Loucy (cell line): ENCODE data around the gene MTF1.

Experiments
- H2AFZ ChIP-seq: fragments of 200-600 bp; sonication (generic); 2 replicates; pipeline ENCODE4 v1.6.0; 2016; ENCODE audit warnings: antibody characterized with exemption, mild to moderate bottlenecking, low read length, moderate library complexity
- H3F3A ChIP-seq: fragments of 200-600 bp; 2 replicates; pipeline ENCODE4 v1.6.0; 2016; ENCODE audit warnings: antibody characterized with exemption, low read depth, mild to moderate bottlenecking
- H3K27me3 ChIP-seq: fragments of 200-600 bp; sonication (generic); 2 replicates; pipeline ENCODE4 v1.6.1; 2014; ENCODE audit warnings: low read length, mild to moderate bottlenecking; ENCODE audit not compliant: insufficient read depth, poor library complexity, severe bottlenecking
- H3K36me3 ChIP-seq: fragments of 200-600 bp; sonication (generic); 2 replicates; pipeline ENCODE4 v1.6.1; 2016; ENCODE audit warnings: low read length; ENCODE audit not compliant: insufficient read depth
- H3K4me1 ChIP-seq: fragments of 200-600 bp; sonication (generic); 2 replicates; pipeline ENCODE4 v1.5.1; 2014; ENCODE audit warnings: low read length, mild to moderate bottlenecking; ENCODE audit not compliant: insufficient read depth, poor library complexity, severe bottlenecking
- H3K4me2 ChIP-seq: fragments of 200-600 bp; sonication (generic); 2 replicates; pipeline ENCODE4 v1.6.0; 2014; ENCODE audit warnings: antibody characterized with exemption, low read length, low read depth, mild to moderate bottlenecking; ENCODE audit not compliant: poor library complexity, severe bottlenecking
- H3K4me3 ChIP-seq: fragments of 200-600 bp; sonication (generic); 2 replicates; pipeline ENCODE4 v1.5.1; 2014; ENCODE audit warnings: low read length, mild to moderate bottlenecking, mixed read lengths; ENCODE audit not compliant: poor library complexity, severe bottlenecking
- H3K79me2 ChIP-seq: fragments of 200-600 bp; sonication (generic); 2 replicates; pipeline ENCODE4 v1.6.1; 2014; ENCODE audit warnings: low read length; ENCODE audit not compliant: insufficient read depth
- H3K9ac ChIP-seq: fragments of 200-600 bp; sonication (generic); 2 replicates; pipeline ENCODE4 v1.6.0; 2014; ENCODE audit warnings: mild to moderate bottlenecking, low read depth, low read length, moderate library complexity; ENCODE audit not compliant: poor library complexity, severe bottlenecking
- H3K9me2 ChIP-seq: fragments of 200-600 bp; sonication (generic); replicated peaks from 2 replicates; pipeline ENCODE4 v1.6.1; 2016; ENCODE audit warnings: low read depth, low read length, mixed read lengths
- H3K9me3 ChIP-seq: fragments of 200-600 bp; sonication (generic); 2 replicates; pipeline ENCODE4 v1.6.1; 2014; ENCODE audit warnings: mild to moderate bottlenecking, antibody characterized with exemption, low read length, low read depth; ENCODE audit not compliant: insufficient read depth
- H4K20me1 ChIP-seq: fragments of 200-600 bp; sonication (generic); 2 replicates; pipeline ENCODE4 v1.6.0; 2014; ENCODE audit warnings: antibody characterized with exemption, low read length, mild to moderate bottlenecking; ENCODE audit not compliant: insufficient read depth, poor library complexity, severe bottlenecking
- EZH2phosphoT487 ChIP-seq: fragments of 200-600 bp; IDR thresholded peaks from 2 replicates; pipeline ENCODE4 v1.6.1; 2018; ENCODE audit warnings: antibody characterized with exemption, mild to moderate bottlenecking, moderate library complexity, borderline replicate concordance
- TF ChIP-seq, protein P1 (sequence below): fragments of 200-600 bp; sonication (generic); conservative IDR thresholded peaks from 2 replicates; pipeline ENCODE4 v1.5.1; 2014; ENCODE audit warnings: mild to moderate bottlenecking, antibody characterized with exemption, low read length

Gene MTF1

DNA sequence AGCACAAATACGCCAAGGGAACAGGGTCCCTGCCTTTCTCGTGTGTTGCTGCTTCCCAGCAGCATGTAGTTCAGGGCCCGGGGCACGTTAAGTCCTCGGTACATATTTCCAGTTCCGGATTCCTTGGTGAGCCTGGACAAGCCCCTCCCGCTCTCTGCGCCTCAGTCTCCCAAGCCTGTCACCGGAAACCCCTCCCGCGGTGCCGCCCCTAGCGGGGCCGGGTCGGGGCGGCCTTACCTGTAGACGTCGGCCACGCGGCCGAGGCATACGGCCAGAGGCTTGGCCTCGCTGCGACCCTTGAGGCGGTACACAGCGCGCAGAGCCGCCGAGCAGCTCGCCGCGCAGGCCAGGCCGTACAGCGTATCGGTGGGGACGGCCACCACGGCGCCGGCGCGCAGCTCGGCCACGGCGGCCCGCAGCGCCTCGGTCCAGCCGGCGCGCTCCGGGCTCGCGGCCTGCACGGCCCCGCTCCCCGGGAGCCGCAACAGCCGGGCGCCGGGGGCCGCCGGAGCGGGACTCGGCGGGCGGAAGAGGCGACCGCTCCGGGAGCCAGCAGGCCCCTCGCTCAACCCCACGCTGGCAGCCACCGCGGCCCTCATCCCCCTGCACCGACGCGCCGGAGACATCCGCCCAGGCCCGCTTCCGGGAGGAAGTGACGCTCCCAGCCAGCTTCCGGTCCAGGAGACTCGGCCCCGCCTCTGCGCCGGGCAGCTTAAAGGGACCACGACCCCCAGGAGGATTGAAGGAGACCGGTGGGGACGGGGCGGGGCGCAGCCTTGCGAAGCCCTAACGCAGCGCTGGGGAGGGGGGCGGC, 51.6 kb downstream of the MTF1 start, which contains the start of the genes C1orf122 and YRDC:
C1orf122 (plus strand) TSS at position 236 of the 814 bp plus-strand sequence. CDS start 615 bp downstream, outside the sequence.
YRDC (minus strand) TSS at position 654 of the 814 bp plus-strand sequence; CDS start at position 626, 28 bp downstream.
- Histone ChIP-seq H3K9ac (peak within 1 kb of the TSS; percentile 90), H3F3A (no peaks in the 10 kb centered on the region)

GRCh38 chr1:37807220-37807554, 52.2 kb downstream of the MTF1 start:
- peaks cover 43% of the 10 kb centered on the region for H3K79me2 ChIP-seq
- TF ChIP-seq, protein P1, sequence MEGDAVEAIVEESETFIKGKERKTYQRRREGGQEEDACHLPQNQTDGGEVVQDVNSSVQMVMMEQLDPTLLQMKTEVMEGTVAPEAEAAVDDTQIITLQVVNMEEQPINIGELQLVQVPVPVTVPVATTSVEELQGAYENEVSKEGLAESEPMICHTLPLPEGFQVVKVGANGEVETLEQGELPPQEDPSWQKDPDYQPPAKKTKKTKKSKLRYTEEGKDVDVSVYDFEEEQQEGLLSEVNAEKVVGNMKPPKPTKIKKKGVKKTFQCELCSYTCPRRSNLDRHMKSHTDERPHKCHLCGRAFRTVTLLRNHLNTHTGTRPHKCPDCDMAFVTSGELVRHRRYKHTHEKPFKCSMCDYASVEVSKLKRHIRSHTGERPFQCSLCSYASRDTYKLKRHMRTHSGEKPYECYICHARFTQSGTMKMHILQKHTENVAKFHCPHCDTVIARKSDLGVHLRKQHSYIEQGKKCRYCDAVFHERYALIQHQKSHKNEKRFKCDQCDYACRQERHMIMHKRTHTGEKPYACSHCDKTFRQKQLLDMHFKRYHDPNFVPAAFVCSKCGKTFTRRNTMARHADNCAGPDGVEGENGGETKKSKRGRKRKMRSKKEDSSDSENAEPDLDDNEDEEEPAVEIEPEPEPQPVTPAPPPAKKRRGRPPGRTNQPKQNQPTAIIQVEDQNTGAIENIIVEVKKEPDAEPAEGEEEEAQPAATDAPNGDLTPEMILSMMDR = no peak
- no peak for TF ChIP-seq EZH2phosphoT487
- H2AFZ ChIP-seq = no peak overlapping the region
- H3K4me2 ChIP-seq = peak overlapping the region; percentile 99
- H3K9ac ChIP-seq = peak overlapping the region; percentile 90
- no peaks in the 10 kb centered on the region for H3F3A ChIP-seq
- H3K36me3 ChIP-seq = peaks cover 36% of the 10 kb centered on the region; the same call in 1 of the 2 replicates
- H3K27me3 ChIP-seq = no peaks in the 10 kb centered on the region
- H3K9me3 ChIP-seq = no peaks in the 10 kb centered on the region
- H3K9me2 ChIP-seq = no peaks in the 10 kb centered on the region
- H3K4me3 ChIP-seq = peak overlapping the region; percentile 97
- H3K4me1 ChIP-seq = peaks cover 20% of the 10 kb centered on the region
- peaks cover 42% of the 10 kb centered on the region for H4K20me1 ChIP-seq

More for the DNA sequence above, 51.6 kb downstream of the MTF1 start, which contains the start of the genes C1orf122 and YRDC:
- peaks cover 38% of the 10 kb centered on the region for H4K20me1 ChIP-seq
- no peaks in the 10 kb centered on the region for H3K9me2 ChIP-seq
- H3K4me3 ChIP-seq = peak within 1 kb of the TSS; percentile 97
- peak within 1 kb of the TSS; percentile 99 for H3K4me2 ChIP-seq
- peaks cover 30% of the 10 kb centered on the region; the same call in 1 of the 2 replicates for H3K36me3 ChIP-seq
- no peak for TF ChIP-seq EZH2phosphoT487
- TF ChIP-seq, protein P1 = no peak
- peak within 1 kb of the TSS; percentile 87 for H2AFZ ChIP-seq
- H3K4me1 ChIP-seq = peaks cover 20% of the 10 kb centered on the region
- H3K27me3 ChIP-seq = no peaks in the 10 kb centered on the region
- H3K79me2 ChIP-seq = peaks cover 43% of the 10 kb centered on the region
- no peaks in the 10 kb centered on the region for H3K9me3 ChIP-seq

- no peak overlapping the region for H2AFZ ChIP-seq
- no peak overlapping the region for H3K9ac ChIP-seq
- no peaks in the 10 kb centered on the region for H3K27me3 ChIP-seq
- H3F3A ChIP-seq = no peaks in the 10 kb centered on the region
- no peak overlapping the region for H3K4me2 ChIP-seq
- H3K9me2 ChIP-seq = no peaks in the 10 kb centered on the region
- no peak overlapping the region for H3K4me3 ChIP-seq
- H4K20me1 ChIP-seq = peaks cover 40% of the 10 kb centered on the region
- no peak for TF ChIP-seq EZH2phosphoT487
- TF ChIP-seq, protein P1 = no peak
- peaks cover 32% of the 10 kb centered on the region for H3K79me2 ChIP-seq
- no peaks in the 10 kb centered on the region for H3K9me3 ChIP-seq
- H3K4me1 ChIP-seq = peaks cover 12% of the 10 kb centered on the region
- H3K36me3 ChIP-seq = peaks cover 48% of the 10 kb centered on the region; the same call in 1 of the 2 replicates
These were observed 57.0 kb downstream of the MTF1 start for GRCh38 chr1:37802439-37802838.
